PC-3 (cell line): ENCODE measurements around the gene ACLY.
A peak's percentile ranks its signal among the peaks of the same experiment; 100 is the strongest.

Experiments
- EZH2 ChIP-seq: fragments of 300-600 bp; sonication (generic); IDR thresholded peaks from one replicate; pipeline ENCODE4 v1.6.1; 2017; ENCODE audit warnings: antibody characterized with exemption, mild to moderate bottlenecking, low read length; ENCODE audit not compliant: unreplicated experiment
- TF ChIP-seq, protein P1 (sequence below): fragments of 300-600 bp; sonication (generic); conservative IDR thresholded peaks from 2 replicates; pipeline ENCODE4 v1.5.1; 2017; ENCODE audit warnings: antibody characterized with exemption, low read depth, mild to moderate bottlenecking, low read length

DNA sequence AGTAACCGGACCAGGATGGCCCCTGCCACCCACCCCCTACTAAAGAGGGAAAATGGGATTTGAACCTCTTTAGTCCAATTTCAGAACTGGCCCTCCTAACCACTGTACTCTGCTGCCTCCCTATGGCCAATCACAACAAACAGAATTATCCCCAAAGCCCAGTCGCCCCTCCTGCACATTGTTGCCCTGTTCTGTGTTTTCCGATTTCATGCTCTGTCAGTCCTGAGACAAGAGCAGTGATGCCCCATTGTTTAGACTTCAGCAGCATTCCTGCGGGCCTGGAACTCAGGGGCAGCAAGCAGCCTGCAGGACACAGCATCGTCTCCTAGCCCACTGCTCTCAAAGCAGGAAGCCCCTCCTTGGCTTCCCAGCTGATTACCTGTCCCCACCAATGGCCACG lies 33.0 kb downstream of the ACLY start:
- TF ChIP-seq EZH2: no peak
- TF ChIP-seq, protein P1, sequence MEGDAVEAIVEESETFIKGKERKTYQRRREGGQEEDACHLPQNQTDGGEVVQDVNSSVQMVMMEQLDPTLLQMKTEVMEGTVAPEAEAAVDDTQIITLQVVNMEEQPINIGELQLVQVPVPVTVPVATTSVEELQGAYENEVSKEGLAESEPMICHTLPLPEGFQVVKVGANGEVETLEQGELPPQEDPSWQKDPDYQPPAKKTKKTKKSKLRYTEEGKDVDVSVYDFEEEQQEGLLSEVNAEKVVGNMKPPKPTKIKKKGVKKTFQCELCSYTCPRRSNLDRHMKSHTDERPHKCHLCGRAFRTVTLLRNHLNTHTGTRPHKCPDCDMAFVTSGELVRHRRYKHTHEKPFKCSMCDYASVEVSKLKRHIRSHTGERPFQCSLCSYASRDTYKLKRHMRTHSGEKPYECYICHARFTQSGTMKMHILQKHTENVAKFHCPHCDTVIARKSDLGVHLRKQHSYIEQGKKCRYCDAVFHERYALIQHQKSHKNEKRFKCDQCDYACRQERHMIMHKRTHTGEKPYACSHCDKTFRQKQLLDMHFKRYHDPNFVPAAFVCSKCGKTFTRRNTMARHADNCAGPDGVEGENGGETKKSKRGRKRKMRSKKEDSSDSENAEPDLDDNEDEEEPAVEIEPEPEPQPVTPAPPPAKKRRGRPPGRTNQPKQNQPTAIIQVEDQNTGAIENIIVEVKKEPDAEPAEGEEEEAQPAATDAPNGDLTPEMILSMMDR: peak; percentile 48
